BE2C (cell line): Measurements from ENCODE around the gene TACR2.
A peak's percentile ranks its signal among the peaks of the same experiment; 100 is the strongest.

Source experiments
- DNase-seq: peaks from one replicate; pipeline ENCODE4 v3.0.0-alpha.2; 2020
- H3K27me3 ChIP-seq: fragments of 250-450 bp; sonication (Bioruptor Pico); 2 replicates; pipeline ENCODE4 v1.5.1; 2020; ENCODE audit warnings: mild to moderate bottlenecking
- H3K36me3 ChIP-seq: fragments of 250-450 bp; sonication (Bioruptor Pico); 2 replicates; pipeline ENCODE4 v1.5.1; 2020; ENCODE audit warnings: mild to moderate bottlenecking
- H3K4me1 ChIP-seq: fragments of 250-450 bp; sonication (Bioruptor Pico); 2 replicates; pipeline ENCODE4 v1.5.1; 2020
- H3K4me3 ChIP-seq: 2 replicates; pipeline ENCODE4 v1.5.1; 2011; ENCODE audit warnings: low read depth, low read length
- H3K9me3 ChIP-seq: fragments of 250-450 bp; sonication (Bioruptor Pico); 2 replicates; pipeline ENCODE4 v1.5.1; 2020
- CTCF ChIP-seq: IDR thresholded peaks from 2 replicates; pipeline ENCODE4 v1.5.1; 2012; ENCODE audit warnings: mild to moderate bottlenecking, low read depth, low read length

TACR2 gene

GRCh38 chr10:69401416-69401815, 15.3 kb downstream of the TACR2 start:
- TF ChIP-seq CTCF, result no peak

GRCh38 chr10:69400936-69401335, 15.8 kb downstream of the TACR2 start:
- TF ChIP-seq CTCF, result no peak
- H3K36me3 ChIP-seq, result peaks cover 41% of the 10 kb centered on the region

More at GRCh38 chr10:69401416-69401815, 15.3 kb downstream of the TACR2 start:
- Histone ChIP-seq H3K9me3 (no peaks in the 10 kb centered on the region), H3K27me3 (no peaks in the 10 kb centered on the region), H3K4me3 (no peak overlapping the region), H3K4me1 (peaks cover 3% of the 10 kb centered on the region), H3K36me3 (peaks cover 41% of the 10 kb centered on the region)
- DNase-seq, result no peak

DNA sequence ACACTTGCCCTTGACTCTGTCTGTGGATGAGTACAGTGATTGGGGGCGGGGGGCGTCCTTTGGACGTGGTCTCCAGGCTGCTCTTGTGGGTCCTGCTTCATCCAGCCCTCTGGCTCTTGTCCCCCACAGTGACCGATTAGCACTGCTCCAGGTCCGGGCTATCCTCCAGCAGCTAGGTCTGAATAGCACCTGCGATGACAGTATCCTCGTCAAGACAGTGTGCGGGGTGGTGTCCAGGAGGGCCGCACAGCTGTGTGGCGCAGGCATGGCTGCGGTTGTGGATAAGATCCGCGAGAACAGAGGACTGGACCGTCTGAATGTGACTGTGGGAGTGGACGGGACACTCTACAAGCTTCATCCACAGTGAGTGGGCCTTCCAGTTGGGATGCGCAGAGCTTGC, 18.3 kb downstream of the TACR2 start:
- no peak for TF ChIP-seq CTCF

More at GRCh38 chr10:69400936-69401335, 15.8 kb downstream of the TACR2 start:
- Histone ChIP-seq H3K4me3 (no peak overlapping the region), H3K9me3 (no peaks in the 10 kb centered on the region), H3K4me1 (peaks cover 3% of the 10 kb centered on the region), H3K27me3 (no peaks in the 10 kb centered on the region)
- no peak for DNase-seq

DNA sequence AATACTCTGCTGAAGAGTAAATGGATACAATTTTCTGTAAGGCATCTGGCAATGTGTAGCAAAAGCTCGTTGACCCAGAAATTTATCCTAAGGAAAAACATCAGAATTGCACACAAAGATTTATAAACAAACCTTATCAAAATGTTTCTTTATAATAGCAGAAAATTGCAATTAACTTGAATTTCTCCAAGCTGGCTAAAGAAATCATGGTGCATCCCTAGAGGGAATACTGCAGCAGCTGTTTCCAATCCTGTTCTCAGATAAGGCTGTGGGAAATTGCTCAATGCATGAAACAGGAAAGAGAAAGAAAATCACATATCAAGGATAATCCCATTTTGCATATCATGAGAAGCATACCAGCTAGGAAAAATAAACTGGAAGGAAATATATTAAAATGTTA, 18.7 kb downstream of the TACR2 start:
- Histone ChIP-seq H3K27me3 (no peaks in the 10 kb centered on the region), H3K36me3 (peaks cover 46% of the 10 kb centered on the region), H3K4me3 (no peak overlapping the region), H3K9me3 (no peaks in the 10 kb centered on the region), H3K4me1 (peaks cover 3% of the 10 kb centered on the region; the same call in 1 of the 2 replicates)
- no peak for TF ChIP-seq CTCF
- no peak for DNase-seq

More for the DNA sequence above, 18.3 kb downstream of the TACR2 start:
- Histone ChIP-seq H3K4me3 (no peak overlapping the region), H3K4me1 (peaks cover 3% of the 10 kb centered on the region; the same call in 1 of the 2 replicates), H3K36me3 (peaks cover 48% of the 10 kb centered on the region), H3K27me3 (no peaks in the 10 kb centered on the region), H3K9me3 (no peaks in the 10 kb centered on the region)
- no peak for DNase-seq

- H3K4me1 ChIP-seq, result peaks cover 3% of the 10 kb centered on the region; the same call in 1 of the 2 replicates
- H3K9me3 ChIP-seq, result no peaks in the 10 kb centered on the region
- no peak for DNase-seq
- no peak overlapping the region for H3K4me3 ChIP-seq
- no peak for TF ChIP-seq CTCF
- peaks cover 34% of the 10 kb centered on the region for H3K36me3 ChIP-seq
- no peaks in the 10 kb centered on the region for H3K27me3 ChIP-seq
These were observed 22.7 kb downstream of the TACR2 start for GRCh38 chr10:69394020-69394419.

- no peak overlapping the region for H3K4me3 ChIP-seq
- peak; percentile 98 for TF ChIP-seq CTCF
- no peaks in the 10 kb centered on the region for H3K9me3 ChIP-seq
- H3K36me3 ChIP-seq, result peaks cover 40% of the 10 kb centered on the region
- no peaks in the 10 kb centered on the region; the same call in 1 of the 2 replicates for H3K4me1 ChIP-seq
- no peaks in the 10 kb centered on the region for H3K27me3 ChIP-seq
- peak; percentile 86 for DNase-seq
These were observed 24.2 kb downstream of the TACR2 start for GRCh38 chr10:69392481-69393000.
